ENCODE results near the gene FEN1.

FEN1 gene

DNA sequence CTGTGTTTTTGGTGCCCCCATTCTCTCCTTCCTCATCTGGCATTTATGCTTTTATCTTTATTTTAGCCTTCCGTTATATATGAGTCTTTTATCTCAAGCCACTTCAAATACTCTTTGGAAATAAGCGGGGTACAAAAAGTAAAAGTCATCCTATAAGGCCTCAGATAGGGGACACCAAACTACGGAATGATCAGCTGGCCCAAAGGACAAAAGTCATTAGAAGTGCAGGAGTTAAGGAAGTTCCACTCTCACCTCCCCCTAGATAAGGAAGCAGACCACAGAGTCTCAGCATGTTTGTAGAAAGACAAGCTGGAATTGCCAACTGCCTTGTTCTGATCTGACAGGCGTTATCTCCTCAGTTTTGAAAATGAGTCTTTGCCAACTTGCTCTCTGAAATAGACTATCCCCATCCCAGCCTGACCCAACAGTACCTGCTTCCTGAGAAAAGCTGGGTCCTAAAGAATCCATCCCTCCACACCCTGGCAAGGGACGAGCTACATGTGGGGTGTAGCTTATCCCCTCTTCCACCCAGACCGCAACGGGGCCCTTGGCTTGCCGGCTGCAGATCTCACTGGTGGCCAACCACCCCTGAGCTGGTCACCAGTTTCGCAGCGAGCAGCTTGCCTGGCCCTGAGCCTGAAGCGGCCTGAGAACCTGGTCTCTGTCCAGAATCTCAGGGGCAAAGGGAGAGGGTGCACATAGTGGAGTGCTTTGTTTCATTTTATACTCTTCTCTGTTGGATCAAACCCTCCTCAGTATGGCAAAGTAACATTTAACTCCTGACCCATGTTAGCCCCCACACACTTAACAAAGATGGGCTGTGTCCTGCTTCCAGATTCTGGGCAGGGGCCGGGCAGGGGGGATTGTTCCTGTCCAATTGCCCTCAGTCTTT lies 49.2 kb downstream of the FEN1 start:
- DNase-seq (ENCODE audit: low read depth in 2 of 2): no peak

DNA sequence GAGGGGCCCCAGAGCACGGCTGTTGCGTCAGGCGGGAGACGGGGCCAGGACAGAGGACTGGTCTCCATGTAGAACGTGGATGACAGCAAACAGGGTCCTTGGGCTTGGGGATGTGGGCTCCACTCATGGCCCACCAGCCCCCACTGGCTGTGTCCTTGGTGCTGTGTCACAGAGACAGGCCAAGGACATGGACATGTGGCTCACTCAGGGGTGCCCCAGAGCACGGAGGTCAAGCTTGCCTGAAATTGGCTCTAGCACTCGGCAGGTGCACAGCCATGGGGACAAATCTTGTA lies 49.8 kb downstream of the FEN1 start:
- no peak for DNase-seq (ENCODE audit: low read depth in 2 of 2)

DNA sequence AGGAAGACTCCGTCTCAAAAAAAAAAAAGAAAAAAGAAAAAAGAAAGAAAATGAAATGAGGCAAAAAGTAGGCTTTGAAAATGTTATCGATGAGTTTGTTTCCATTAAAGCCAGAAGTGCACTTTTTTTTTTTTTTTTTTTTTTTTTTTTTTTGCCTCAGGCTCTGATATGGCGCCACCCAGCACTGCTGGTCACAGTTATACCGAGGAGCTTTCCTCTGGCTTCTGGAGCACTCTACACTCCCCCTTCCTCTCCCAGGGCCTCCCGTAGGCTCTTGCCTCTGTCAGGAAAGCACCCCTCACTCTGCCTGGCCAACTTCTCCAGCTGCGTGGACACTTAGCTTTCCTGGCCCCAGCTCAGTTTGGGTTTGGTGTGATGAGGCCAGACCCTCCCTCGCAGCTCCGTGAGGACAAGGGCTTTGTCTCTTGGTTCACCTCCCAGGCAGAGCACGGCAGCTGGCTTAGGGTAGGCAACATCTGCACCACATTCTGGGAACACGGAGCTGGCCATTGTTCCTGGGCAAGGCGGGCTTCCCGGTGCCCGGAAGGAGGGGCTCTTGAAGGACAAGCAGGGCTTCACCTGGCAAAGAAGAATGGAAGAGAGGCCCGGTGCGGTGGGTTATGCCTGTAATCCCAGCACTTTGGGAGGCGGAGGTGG lies 52.3 kb downstream of the FEN1 start:
- no peak for DNase-seq (ENCODE audit: low read depth in 2 of 2)

DNA sequence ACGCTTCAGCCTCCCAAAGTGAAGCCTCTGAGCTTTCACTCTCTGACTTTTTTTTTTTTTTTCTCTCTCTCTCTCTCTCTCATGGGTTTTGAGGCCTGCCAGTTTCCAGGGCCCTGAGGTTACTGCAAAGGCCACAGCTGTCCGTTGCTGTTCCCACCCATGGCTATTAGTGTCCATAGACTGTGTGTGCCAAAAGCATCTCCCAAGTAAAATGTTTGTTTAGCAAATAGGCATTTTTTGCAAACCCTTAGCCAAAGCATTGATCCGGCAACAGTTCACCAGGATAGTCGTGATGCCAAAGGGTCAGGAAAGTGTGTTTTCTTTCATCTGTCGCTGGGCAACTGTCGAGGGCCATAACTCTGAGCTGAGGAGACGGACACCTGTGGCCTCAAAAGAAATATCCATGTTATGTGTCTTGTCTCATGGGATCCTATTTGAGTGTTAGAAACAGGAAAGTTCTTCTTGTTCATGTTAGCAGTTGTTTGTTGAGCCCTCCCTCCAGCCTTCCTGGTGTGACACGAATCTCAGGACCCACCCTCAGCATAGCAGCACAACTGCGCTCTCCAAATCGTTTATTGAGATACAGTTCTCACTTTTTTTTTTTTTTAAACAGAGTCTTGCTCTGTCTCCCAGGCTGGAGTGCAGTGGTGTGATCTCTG lies 53.8 kb downstream of the FEN1 start:
- no peak for DNase-seq (ENCODE audit: low read depth in 2 of 2)

All from stimulated activated CD4-positive, alpha-beta T cell treated with anti-CD3 and anti-CD28 coated beads, Interleukin-12 subunit alpha, Interleukin-12 subunit beta, amount 100 ng/mL, for 24 hours (primary cell).